Ectodermal cell (in vitro differentiated cells): ENCODE data around the gene STX4.
"Not testable (repeated sequence)": the region's sequence is repeated elsewhere in the genome, so short reads cannot be mapped to it uniquely, and the experiment has no call there.

Source experiments
- H3K27ac ChIP-seq: 2 replicates; pipeline ENCODE4 v1.7.0; 2013; ENCODE audit warnings: mild to moderate bottlenecking, low read depth, low read length; ENCODE audit not compliant: insufficient read depth, poor library complexity, severe bottlenecking
- H3K27me3 ChIP-seq: 2 replicates; pipeline ENCODE4 v1.7.0; 2013; ENCODE audit warnings: mild to moderate bottlenecking, low read length; ENCODE audit not compliant: insufficient read depth, control insufficient read depth, poor library complexity, severe bottlenecking
- H3K36me3 ChIP-seq: one replicate; pipeline ENCODE4 v1.7.0; 2013; ENCODE audit warnings: low read length; ENCODE audit not compliant: control insufficient read depth, insufficient read depth
- H3K4me1 ChIP-seq: one replicate; pipeline ENCODE4 v1.7.0; 2013; ENCODE audit warnings: low read length; ENCODE audit not compliant: control insufficient read depth, insufficient read depth
- H3K4me3 ChIP-seq: 2 replicates; pipeline ENCODE4 v1.7.0; 2013; ENCODE audit warnings: low read depth, low read length, control low read depth; ENCODE audit not compliant: insufficient read depth
- H3K9me3 ChIP-seq: 2 replicates; pipeline ENCODE4 v1.7.0; 2013; ENCODE audit warnings: mild to moderate bottlenecking, low read length, moderate library complexity; ENCODE audit not compliant: control insufficient read depth
- WGBS, 2 experiments: methylation state at CpG; one replicate each; pipeline ENCODE4 v1.1.7; 2013; ENCODE audit warnings: missing lambda C conversion rate in 2 of 2; 5-methylcytosine and 5-hydroxymethylcytosine counted together

Gene STX4

GRCh38 chr16:31008149-31008548, 25.2 kb upstream of the STX4 start:
- Histone ChIP-seq H3K9me3 (no peaks in the 10 kb centered on the region), H3K4me3 (no peak overlapping the region), H3K27me3 (peaks cover 10% of the 10 kb centered on the region), H3K27ac (no peak overlapping the region), H3K4me1 (no peaks in the 10 kb centered on the region), H3K36me3 (no peaks in the 10 kb centered on the region)
- 66 to 76% methylated on average over 6 of the region's 6 CpGs for WGBS, 2 experiments

DNA sequence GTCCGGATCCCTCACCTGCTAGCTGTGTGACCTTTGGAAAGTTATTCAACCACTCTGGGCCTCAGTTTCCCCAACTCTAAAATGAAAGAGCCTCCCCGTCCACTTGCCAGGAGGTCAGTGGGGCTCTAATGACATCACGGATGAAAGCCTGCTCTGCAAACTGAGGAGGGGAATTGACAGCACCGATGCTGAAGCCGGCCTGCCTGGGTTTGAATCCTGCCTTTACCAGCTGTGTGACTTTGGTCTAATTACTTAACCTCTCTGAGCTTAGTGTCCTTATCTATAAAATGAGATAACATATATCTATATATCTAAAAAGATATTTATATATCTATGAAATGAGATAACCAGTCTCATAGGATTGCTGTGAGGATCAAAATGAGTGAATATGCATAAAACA, 24.8 kb upstream of the STX4 start:
- Histone ChIP-seq H3K4me1 (no peaks in the 10 kb centered on the region), H3K9me3 (no peaks in the 10 kb centered on the region), H3K36me3 (no peaks in the 10 kb centered on the region), H3K4me3 (no peak overlapping the region), H3K27ac (no peak overlapping the region), H3K27me3 (peaks cover 10% of the 10 kb centered on the region)
- WGBS, 2 experiments = 89 to 91% methylated on average over 5 of the region's 5 CpGs

DNA sequence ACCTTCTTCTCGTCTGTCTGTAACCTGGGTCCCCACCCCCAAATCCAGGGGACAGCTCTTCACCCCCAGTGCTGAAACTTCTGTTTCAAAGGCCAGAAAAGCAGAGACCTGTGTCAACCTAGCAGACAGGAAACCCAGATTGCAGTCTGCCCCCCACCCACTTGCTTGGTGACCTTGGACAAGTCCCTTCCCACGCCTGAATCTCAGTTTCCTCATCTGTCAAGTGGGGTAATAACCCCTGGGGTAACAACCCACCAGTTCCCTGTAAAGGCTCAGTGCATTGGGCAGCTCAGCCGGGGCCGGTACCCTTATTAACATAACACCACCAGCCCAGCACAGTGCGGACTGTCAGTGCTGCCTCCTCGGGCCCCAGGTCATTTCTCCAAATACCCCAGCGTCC, 24.2 kb upstream of the STX4 start:
- H3K27ac ChIP-seq = no peak overlapping the region
- 69 to 70% methylated on average over 7 of the region's 7 CpGs for WGBS, 2 experiments

DNA sequence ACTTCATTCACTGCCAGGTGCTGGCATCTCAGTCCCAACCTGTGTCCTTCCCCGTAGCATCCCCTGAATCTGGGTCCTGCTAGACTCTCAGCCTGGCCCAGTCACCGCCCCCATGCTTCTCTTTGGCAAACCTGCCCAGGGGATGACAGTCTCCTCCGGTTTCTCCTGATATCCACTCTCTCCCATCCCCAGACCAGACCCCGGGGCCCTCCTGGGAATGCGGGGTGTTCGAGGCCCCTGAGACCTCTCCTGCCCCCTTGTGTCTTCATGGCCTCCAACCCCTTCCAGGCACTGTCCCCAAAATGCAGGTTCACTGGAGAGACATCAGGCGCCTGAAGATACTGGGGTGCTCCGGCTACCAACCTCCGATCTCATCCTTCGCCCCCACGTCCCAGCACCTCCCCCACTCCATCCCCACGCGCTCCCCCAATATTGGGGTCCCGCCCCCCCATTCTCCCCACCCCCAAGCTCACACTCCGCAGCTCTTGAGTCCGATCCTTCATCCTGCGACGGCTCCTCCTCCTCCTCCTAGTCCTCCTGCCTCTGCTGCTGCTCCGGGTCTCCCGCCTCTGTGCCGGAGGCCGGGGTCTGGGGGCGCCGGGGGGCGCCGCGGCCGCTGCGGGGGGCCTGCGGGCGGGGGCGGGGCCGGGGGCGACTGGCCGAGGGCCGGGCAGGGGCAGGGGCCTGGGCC, 23.3 kb upstream of the STX4 start:
- H3K27me3 ChIP-seq = peaks cover 10% of the 10 kb centered on the region
- no peaks in the 10 kb centered on the region for H3K9me3 ChIP-seq
- peak overlapping the region; percentile 41 for H3K4me3 ChIP-seq
- H3K36me3 ChIP-seq = no peaks in the 10 kb centered on the region
- 11 to 13% methylated on average over 35 to 36 of the region's 36 CpGs for WGBS, 2 experiments
- H3K27ac ChIP-seq = no peak overlapping the region
- H3K4me1 ChIP-seq = no peaks in the 10 kb centered on the region

More for the DNA sequence above, 24.2 kb upstream of the STX4 start:
- Histone ChIP-seq H3K9me3 (no peaks in the 10 kb centered on the region), H3K4me3 (no peak overlapping the region), H3K27me3 (peaks cover 10% of the 10 kb centered on the region), H3K4me1 (no peaks in the 10 kb centered on the region), H3K36me3 (no peaks in the 10 kb centered on the region)

DNA sequence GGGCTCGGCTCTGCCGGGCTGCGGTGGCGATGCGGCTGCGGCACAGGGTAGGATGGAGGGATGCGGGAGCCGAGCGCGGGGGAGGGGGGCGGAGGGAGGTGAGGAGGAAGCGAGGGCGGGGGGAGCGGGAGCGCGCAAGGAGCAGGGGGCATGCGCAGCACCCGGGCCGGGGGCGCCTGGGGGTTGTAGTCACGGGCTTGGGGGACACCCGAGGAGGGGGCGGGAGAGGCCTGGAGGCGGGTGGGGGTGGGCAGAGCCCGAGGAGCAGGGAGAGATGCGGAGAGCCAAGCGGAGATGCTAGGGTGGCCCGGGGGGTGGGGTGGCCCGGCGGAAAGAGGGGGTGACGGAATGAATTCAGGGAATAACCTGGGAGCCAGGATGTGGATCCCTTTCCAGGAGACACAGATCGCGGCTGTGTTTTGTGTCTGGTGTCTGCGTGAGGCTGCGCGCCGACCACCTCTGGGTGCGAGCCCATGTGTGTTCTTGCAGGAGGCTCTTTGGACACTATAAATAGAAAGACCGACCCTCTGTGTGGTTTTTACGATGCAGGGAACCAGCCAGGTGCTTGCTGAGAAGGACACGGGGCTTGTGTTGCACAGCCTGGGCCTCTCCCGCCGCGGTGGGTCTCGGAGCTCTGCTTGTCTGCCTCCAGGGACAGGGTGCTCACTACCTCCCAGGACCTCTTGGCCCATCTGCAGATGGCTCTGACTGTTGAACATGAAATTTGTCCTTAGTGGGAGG, 22.6 kb upstream of the STX4 start, which contains the start of gene STX1B:
STX1B (minus strand) TSS at position 54 of the 741 bp plus-strand sequence. CDS start 242 bp downstream, outside the sequence.
- no peak within 1 kb of the TSS for H3K27ac ChIP-seq
- H3K9me3 ChIP-seq = no peaks in the 10 kb centered on the region
- WGBS, 2 experiments = 17 to 24% methylated on average over 35 to 45 of the region's 45 CpGs
- H3K36me3 ChIP-seq = no peaks in the 10 kb centered on the region
- H3K4me1 ChIP-seq = no peaks in the 10 kb centered on the region
- peaks cover 10% of the 10 kb centered on the region for H3K27me3 ChIP-seq
- H3K4me3 ChIP-seq = peak within 1 kb of the TSS; percentile 41

DNA sequence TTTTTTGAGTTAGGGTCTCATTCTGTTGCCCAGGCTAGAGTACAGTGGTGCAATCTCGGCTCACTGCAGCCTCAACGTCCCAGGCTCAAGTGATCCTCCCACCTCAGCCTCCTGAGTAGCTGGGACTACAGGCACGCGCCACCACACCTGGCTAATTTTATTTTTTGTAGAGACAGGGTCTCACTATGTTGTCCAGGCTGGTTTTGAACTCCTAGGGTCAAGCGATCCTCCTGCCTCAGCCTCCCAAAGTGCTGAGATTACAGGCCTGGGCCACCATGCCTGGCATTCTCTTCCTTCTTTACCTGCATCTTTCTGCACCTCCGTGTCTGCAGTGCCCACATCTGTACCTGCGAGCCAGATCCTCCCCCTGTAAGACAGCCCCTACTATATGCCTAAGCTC, 21.5 kb upstream of the STX4 start:
- H3K36me3 ChIP-seq, H3K9me3 ChIP-seq, H3K27me3 ChIP-seq, H3K27ac ChIP-seq, H3K4me3 ChIP-seq, H3K4me1 ChIP-seq: not testable (repeated sequence)
- 91 to 92% methylated on average over 7 of the region's 7 CpGs for WGBS, 2 experiments

DNA sequence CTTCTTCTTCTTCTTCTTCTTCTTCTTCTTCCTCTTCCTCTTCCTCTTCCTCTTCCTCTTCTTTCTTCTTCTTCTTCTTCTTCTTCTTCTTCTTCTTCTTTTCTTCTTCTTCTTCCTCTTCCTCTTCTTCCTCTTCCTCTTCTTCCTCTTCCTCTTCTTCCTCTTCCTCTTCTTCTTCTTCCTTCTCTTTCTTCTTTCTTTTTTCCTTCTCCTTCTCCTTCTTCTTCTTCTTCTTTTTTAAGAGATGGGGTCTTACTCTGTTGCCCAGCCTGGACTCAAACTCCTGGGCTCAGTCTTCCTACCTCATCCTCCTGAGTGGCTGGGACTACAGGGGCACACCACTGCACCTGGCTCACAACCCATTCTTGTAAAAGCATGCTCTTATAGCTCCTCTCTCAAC, 20.1 kb upstream of the STX4 start:
- not testable (repeated sequence) for H3K27me3 ChIP-seq, H3K27ac ChIP-seq, H3K36me3 ChIP-seq, H3K4me3 ChIP-seq, H3K9me3 ChIP-seq, H3K4me1 ChIP-seq

DNA sequence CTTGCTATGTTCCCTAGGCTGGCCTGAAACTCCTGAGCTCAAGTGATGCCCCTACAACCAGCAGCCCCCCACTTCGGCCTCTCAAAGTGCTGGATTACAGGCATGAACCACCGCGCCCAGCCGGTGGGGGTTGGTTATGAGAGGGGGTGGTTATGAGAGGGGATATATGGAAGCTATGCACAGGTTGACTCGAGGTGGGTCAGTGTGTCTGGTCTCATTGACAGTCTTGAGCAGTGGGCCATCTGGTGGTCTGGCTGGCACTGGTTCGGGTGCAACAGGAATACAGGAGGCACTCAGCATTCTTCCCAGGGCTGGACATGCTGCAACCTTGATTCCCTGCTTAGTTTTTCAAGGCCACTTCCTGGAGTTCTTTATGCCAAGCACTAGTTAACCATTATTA, 17.3 kb upstream of the STX4 start:
- Histone ChIP-seq H3K4me1 (no peaks in the 10 kb centered on the region), H3K27me3 (peaks cover 7% of the 10 kb centered on the region), H3K4me3 (no peak overlapping the region), H3K9me3 (no peaks in the 10 kb centered on the region), H3K36me3 (no peaks in the 10 kb centered on the region), H3K27ac (no peak overlapping the region)
- 69 to 81% methylated on average over 6 of the region's 6 CpGs for WGBS, 2 experiments

DNA sequence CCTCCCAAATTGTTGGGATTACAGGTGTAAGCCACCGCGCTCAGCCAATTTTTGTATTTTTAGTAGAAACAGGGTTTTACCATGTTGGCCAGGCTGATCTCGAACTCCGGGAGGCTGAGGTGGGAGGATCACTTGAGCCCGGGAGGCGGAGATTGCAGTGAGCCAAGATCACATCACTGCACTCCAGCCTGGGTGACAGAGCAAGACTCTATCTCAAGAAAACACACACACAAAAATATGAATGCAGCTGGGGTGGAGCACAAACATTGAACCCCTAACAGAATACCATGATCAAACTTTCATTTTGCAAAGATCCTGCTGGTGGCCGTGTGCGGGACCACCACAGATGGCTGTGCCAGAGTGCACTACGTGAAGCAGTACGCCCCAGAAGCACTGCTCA, 15.6 kb upstream of the STX4 start:
- not testable (repeated sequence) for H3K4me1 ChIP-seq, H3K4me3 ChIP-seq, H3K27ac ChIP-seq, H3K27me3 ChIP-seq, H3K36me3 ChIP-seq, H3K9me3 ChIP-seq
- WGBS, 2 experiments = 91 to 95% methylated on average over 9 to 10 of the region's 10 CpGs

- 91 to 92% methylated on average over 3 of the region's 3 CpGs for WGBS, 2 experiments
- Histone ChIP-seq H3K4me1 (no peaks in the 10 kb centered on the region), H3K27ac (no peak overlapping the region), H3K9me3 (no peaks in the 10 kb centered on the region), H3K4me3 (no peak overlapping the region), H3K36me3 (no peaks in the 10 kb centered on the region), H3K27me3 (no peaks in the 10 kb centered on the region)
Measured at GRCh38 chr16:31020536-31020935, 12.8 kb upstream of the STX4 start.
